DND-41 (cell line): ENCODE results near the gene PAH.

Experiments used
- ATAC-seq: fragments of 200-7000 bp; cut with Tn5 transposase; 3 replicates; pipeline ENCODE4 v1.9.1; 2021; ENCODE audit warnings: low read depth; ENCODE audit not compliant: insufficient read depth
- DNase-seq: peaks from one replicate; pipeline ENCODE4 v3.0.0-alpha.2; 2020
- H2AFZ ChIP-seq: 2 replicates; pipeline ENCODE4 v1.6.0; 2012; ENCODE audit warnings: low read depth, low read length
- H3K27ac ChIP-seq: 2 replicates; pipeline ENCODE4 v1.5.1; 2012; ENCODE audit warnings: low read length, inconsistent platforms
- H3K27me3 ChIP-seq: fragments of 200-600 bp; sonication (generic); 2 replicates; pipeline ENCODE4 v1.6.0; 2012; ENCODE audit warnings: low read length, mild to moderate bottlenecking, inconsistent platforms; ENCODE audit not compliant: insufficient read depth, poor library complexity
- H3K36me3 ChIP-seq: 2 replicates; pipeline ENCODE4 v1.5.1; 2012; ENCODE audit warnings: low read length, inconsistent platforms; ENCODE audit not compliant: insufficient read depth
- H3K4me1 ChIP-seq: 2 replicates; pipeline ENCODE4 v1.5.1; 2012; ENCODE audit warnings: mild to moderate bottlenecking, low read length; ENCODE audit not compliant: insufficient read depth
- H3K4me2 ChIP-seq: 2 replicates; pipeline ENCODE4 v1.6.0; 2012; ENCODE audit warnings: mild to moderate bottlenecking, moderate library complexity, low read length, inconsistent platforms; ENCODE audit not compliant: insufficient read depth
- H3K4me3 ChIP-seq, 2 experiments: fragments of 200-600 bp in 1 of 2; shearing (Covaris generic) in 1 of 2; 2 replicates each; pipeline ENCODE4 v1.5.1; 2012 to 2016; ENCODE audit warnings: inconsistent platforms in 2 of 2, low read length in 2 of 2, mild to moderate bottlenecking in 2 of 2, low read depth in 1 of 2, moderate library complexity in 1 of 2
- H3K79me2 ChIP-seq: 2 replicates; pipeline ENCODE4 v1.6.0; 2012; ENCODE audit warnings: low read length, inconsistent platforms; ENCODE audit not compliant: insufficient read depth
- H3K9ac ChIP-seq: 2 replicates; pipeline ENCODE4 v1.6.0; 2012; ENCODE audit warnings: low read depth, mild to moderate bottlenecking, inconsistent platforms, low read length, moderate library complexity
- H3K9me3 ChIP-seq: 2 replicates; pipeline ENCODE4 v1.5.1; 2012; ENCODE audit warnings: low read length, moderate library complexity, mild to moderate bottlenecking, inconsistent platforms; ENCODE audit not compliant: insufficient read depth, severe bottlenecking
- H4K20me1 ChIP-seq: 2 replicates; pipeline ENCODE4 v1.6.0; 2012; ENCODE audit warnings: low read length; ENCODE audit not compliant: insufficient read depth
- CTCF ChIP-seq: IDR thresholded peaks from 2 replicates; pipeline ENCODE4 v1.5.1; 2012; ENCODE audit warnings: borderline replicate concordance, low read length, moderate library complexity, mild to moderate bottlenecking; ENCODE audit not compliant: poor library complexity, severe bottlenecking; ENCODE audit errors: extremely low read depth
- EZH2 ChIP-seq: IDR thresholded peaks from 3 replicates; pipeline ENCODE4 v1.6.1; 2012; ENCODE audit warnings: borderline replicate concordance, low read depth, mild to moderate bottlenecking, moderate library complexity, low read length, inconsistent platforms; ENCODE audit not compliant: severe bottlenecking

PAH gene

GRCh38 chr12:102918840-102919239 lies 1.8 kb upstream of the PAH start:
- Histone ChIP-seq H3K4me3 (no peak overlapping the region), H3K4me2 (no peak overlapping the region), H3K9ac (no peak overlapping the region), H2AFZ (no peak overlapping the region), H3K9me3 (no peaks in the 10 kb centered on the region), H4K20me1 (no peaks in the 10 kb centered on the region), H3K36me3 (no peaks in the 10 kb centered on the region), H3K27ac (no peak overlapping the region), H3K27me3 (no peaks in the 10 kb centered on the region), H3K4me1 (no peaks in the 10 kb centered on the region), H3K79me2 (no peaks in the 10 kb centered on the region)
- ATAC-seq (no peak), DNase-seq (no peak)
- no peak for TF ChIP-seq EZH2
- no peak for TF ChIP-seq CTCF

GRCh38 chr12:102916252-102917025 lies 605 bp downstream of the PAH start:
- no peaks in the 10 kb centered on the region for H3K4me1 ChIP-seq
- H3K27ac ChIP-seq, result no peak overlapping the region
- H3K9me3 ChIP-seq, result no peaks in the 10 kb centered on the region
- no peak overlapping the region for H2AFZ ChIP-seq
- no peaks in the 10 kb centered on the region for H3K36me3 ChIP-seq
- no peak overlapping the region for H3K4me2 ChIP-seq
- TF ChIP-seq CTCF (no peak), EZH2 (no peak)
- no peaks in the 10 kb centered on the region for H3K79me2 ChIP-seq
- DNase-seq (no peak), ATAC-seq (no peak)
- no peaks in the 10 kb centered on the region for H3K27me3 ChIP-seq
- H3K4me3 ChIP-seq, result no peak overlapping the region
- H3K9ac ChIP-seq, result no peak overlapping the region
- H4K20me1 ChIP-seq, result no peaks in the 10 kb centered on the region

GRCh38 chr12:102913453-102914226 lies 3.4 kb downstream of the PAH start:
- Histone ChIP-seq H3K9ac (no peak overlapping the region), H3K4me2 (no peak overlapping the region), H4K20me1 (no peaks in the 10 kb centered on the region), H3K36me3 (no peaks in the 10 kb centered on the region), H3K27ac (no peak overlapping the region), H3K4me3 (no peak overlapping the region), H2AFZ (no peak overlapping the region), H3K4me1 (no peaks in the 10 kb centered on the region), H3K27me3 (no peaks in the 10 kb centered on the region), H3K9me3 (no peaks in the 10 kb centered on the region), H3K79me2 (no peaks in the 10 kb centered on the region)
- no peak for ATAC-seq
- DNase-seq, result no peak
- TF ChIP-seq EZH2, result no peak
- TF ChIP-seq CTCF, result no peak
